Colonic mucosa (tissue), 4 donors: ENCODE data around the gene DBX1. TPM values are rescaled to one million over a fixed set of nuclear protein-coding genes. Genes with fewer than 3 reads are reported as not detected.
"Not testable (repeated sequence)": the region's sequence is repeated elsewhere in the genome, so short reads cannot be mapped to it uniquely, and the experiment has no call there.

Experiments used
- DNase-seq: peaks from one replicate; pipeline ENCODE4 v3.0.0-alpha.2; 2020
- H3K27ac ChIP-seq: fragments of 200-600 bp; one replicate; pipeline ENCODE4 v1.8.0; 2021
- H3K27me3 ChIP-seq: fragments of 200-600 bp; one replicate; pipeline ENCODE4 v1.8.0; 2021
- H3K36me3 ChIP-seq: fragments of 200-600 bp; one replicate; pipeline ENCODE4 v1.8.0; 2021
- H3K4me1 ChIP-seq: fragments of 200-600 bp; one replicate; pipeline ENCODE4 v1.8.0; 2021; ENCODE audit warnings: mild to moderate bottlenecking
- H3K4me3 ChIP-seq: fragments of 200-600 bp; one replicate; pipeline ENCODE4 v1.8.0; 2021
- H3K9ac ChIP-seq, 2 donors: one replicate each; pipeline ENCODE4 v1.7.0; 2013; ENCODE audit warnings: control low read depth in 2 of 2, low read depth in 2 of 2, low read length in 2 of 2
- H3K9me3 ChIP-seq: fragments of 200-600 bp; one replicate; pipeline ENCODE4 v1.8.0; 2021
- CTCF ChIP-seq: fragments of 200-600 bp; IDR thresholded peaks from one replicate; pipeline ENCODE4 v1.8.0; 2022; ENCODE audit warnings: antibody characterized with exemption, mild to moderate bottlenecking
- intact Hi-C: fragments of 100-400 bp; cut with DNase I; formaldehyde crosslinking; loops from one replicate; pipeline ENCODE4 v1.14.1; 2022
- total RNA-seq, 2 donors: library from RNA; stranded (reverse); fragmentation: NEBNext Ultra II Directional in 1 of 2; extraction: Animal tissue kit (Norgen Biotek cat#: 25700) in 1 of 2; gene quantifications; one replicate each; pipeline ENCODE4 v1.2.1, GENCODE V29; 2021
- donor health status: healthy.
- donor health status: DM: no; HTN: no; CAD: no.
- donor health status: DM: no; HTN: no; CAD: no.

DBX1 gene
- total RNA-seq, 2 donors from 2014 or later, result not detected

- no peak overlapping the region for H3K27ac ChIP-seq
- peak overlapping the region; percentile 26 for H3K4me3 ChIP-seq
- peak; percentile 3 for TF ChIP-seq CTCF
- no peaks in the 10 kb centered on the region for H3K36me3 ChIP-seq
- intact Hi-C loops, result loop anchor here (5.0 to 10.0 kb wide), 2 partner anchors 180 to 578 kb away; no protein-coding TSS in a partner anchor
- no peak overlapping the region for H3K9ac ChIP-seq
- no peaks in the 10 kb centered on the region for H3K27me3 ChIP-seq
- H3K9me3 ChIP-seq, result no peaks in the 10 kb centered on the region
- no peaks in the 10 kb centered on the region for H3K4me1 ChIP-seq
- no peak for DNase-seq
Observed at GRCh38 chr11:20132667-20133039, 27.6 kb downstream of the DBX1 start.

- Histone ChIP-seq H3K4me1 (no peaks in the 10 kb centered on the region), H3K9ac (peak overlapping the region; percentile 61 to 66), H3K27ac (no peak overlapping the region), H3K27me3 (no peaks in the 10 kb centered on the region), H3K4me3 (peak overlapping the region; percentile 26), H3K9me3 (no peaks in the 10 kb centered on the region), H3K36me3 (no peaks in the 10 kb centered on the region)
- DNase-seq, result peak; percentile 66
- intact Hi-C loops, result loop anchor here (5.0 to 10.0 kb wide), 2 partner anchors 180 to 577 kb away; no protein-coding TSS in a partner anchor
- peak; percentile 88 for TF ChIP-seq CTCF
Observed at GRCh38 chr11:20131788-20132666, 28.2 kb downstream of the DBX1 start.

GRCh38 chr11:20129665-20130064 is 30.6 kb downstream of the DBX1 start:
- H3K4me3 ChIP-seq, result no peak overlapping the region
- intact Hi-C loops, result loop anchor here (5.0 to 10.0 kb wide), 4 partner anchors 177 to 575 kb away; no protein-coding TSS in a partner anchor
- no peaks in the 10 kb centered on the region for H3K36me3 ChIP-seq
- no peak overlapping the region for H3K9ac ChIP-seq
- H3K4me1 ChIP-seq, result no peaks in the 10 kb centered on the region
- DNase-seq, result no peak
- no peaks in the 10 kb centered on the region for H3K27me3 ChIP-seq
- H3K27ac ChIP-seq, result no peak overlapping the region
- no peak for TF ChIP-seq CTCF
- no peaks in the 10 kb centered on the region for H3K9me3 ChIP-seq

- H3K9ac ChIP-seq, H3K4me3 ChIP-seq, H3K9me3 ChIP-seq, H3K36me3 ChIP-seq, H3K27me3 ChIP-seq, H3K27ac ChIP-seq, H3K4me1 ChIP-seq, DNase-seq: not testable (repeated sequence)
- intact Hi-C loops, result loop anchor here (5.0 kb wide), 2 partner anchors 224 to 484 kb away; no protein-coding TSS in a partner anchor
Observed at GRCh38 chr11:20128528-20128825, 31.8 kb downstream of the DBX1 start.

- Histone ChIP-seq H3K27ac (no peak overlapping the region), H3K9ac (no peak overlapping the region), H3K4me1 (no peaks in the 10 kb centered on the region), H3K36me3 (no peaks in the 10 kb centered on the region), H3K9me3 (no peaks in the 10 kb centered on the region), H3K4me3 (no peak overlapping the region), H3K27me3 (no peaks in the 10 kb centered on the region)
- intact Hi-C loops, result loop anchor here (5.0 kb wide), 2 partner anchors 224 to 484 kb away; no protein-coding TSS in a partner anchor
- TF ChIP-seq CTCF, result peak; percentile 76
- DNase-seq, result peak; percentile 77
Observed at GRCh38 chr11:20127671-20128527, 32.4 kb downstream of the DBX1 start.
